Thyroid gland (tissue), 4 donors: ENCODE measurements around the gene CDKN1B.

Experiments used
- CTCF ChIP-seq, 6 experiments: fragments of 200-600 bp in 3 of 6; fragments of 450-650 bp in 3 of 6; sonication (generic) in 3 of 6; IDR thresholded peaks; one replicate each; pipeline ENCODE4 v1.5.1; 2016 to 2019; ENCODE audit warnings: antibody characterized with exemption in 6 of 6, mild to moderate bottlenecking in 2 of 6, inconsistent platforms in 1 of 6, moderate library complexity in 1 of 6
- POLR2A ChIP-seq, 2 donors: fragments of 450-650 bp; IDR thresholded peaks; one replicate each; pipeline ENCODE4 v1.6.1; 2017; ENCODE audit warnings: antibody characterized with exemption in 2 of 2, mild to moderate bottlenecking in 2 of 2, moderate library complexity in 1 of 2

GRCh38 chr12:12691549-12691948 lies 25.6 kb upstream of the CDKN1B start:
- TF ChIP-seq CTCF (IDR thresholded peaks at IDR 0.05) (no peak), POLR2A (IDR thresholded peaks at IDR 0.05) (no peak)
